Mammary epithelial cell (primary cell): ENCODE measurements around the gene ENPP7.

Source experiments
- CTCF ChIP-seq, 2 donors: IDR thresholded peaks in 1 of 2; conservative IDR thresholded peaks in 1 of 2; 2 replicates each; pipeline ENCODE4 v1.5.1; 2011 to 2012; ENCODE audit warnings: inconsistent platforms in 2 of 2, low read length in 2 of 2, mild to moderate bottlenecking in 2 of 2, control low read depth in 1 of 2, low read depth in 1 of 2; ENCODE audit not compliant: insufficient read depth in 1 of 2; ENCODE audit errors: extremely low read depth in 1 of 2
- EZH2 ChIP-seq: IDR thresholded peaks from 2 replicates; pipeline ENCODE4 v1.6.1; 2012; ENCODE audit warnings: low read length, inconsistent platforms, borderline replicate concordance

GRCh38 chr17:79695293-79695790, 35.4 kb upstream of the ENPP7 start:
- TF ChIP-seq CTCF (conservative IDR thresholded peaks at IDR 0.05 in 1 of 2, IDR thresholded peaks at IDR 0.05 in 1 of 2; ENCODE audit: extremely low read depth in 1 of 2, insufficient read depth in 1 of 2, low read depth in 1 of 2, low read length in 2 of 2) (no peak), EZH2 (no peak)
